ENCODE results near the gene HUS1. TPM values are rescaled to one million over a fixed set of nuclear protein-coding genes. Genes with fewer than 3 reads are reported as not detected.

HUS1 gene
- total RNA-seq, 4 donors from 2014 or later = 11.5 to 15.6 (median 13.7) TPM

- no peaks in the 10 kb centered on the region for H3K9me3 ChIP-seq
- no peaks in the 10 kb centered on the region for H3K36me3 ChIP-seq
- intact Hi-C loops (cut with DNase I) = no loop called here
- 74% methylated on average over 7 of the region's 7 CpGs for WGBS
- no peak for TF ChIP-seq POLR2A (IDR thresholded peaks at IDR 0.05; ENCODE audit: low read depth)
- no peak for TF ChIP-seq POLR2AphosphoS5 (IDR thresholded peaks at IDR 0.05)
- TF ChIP-seq, protein P1, sequence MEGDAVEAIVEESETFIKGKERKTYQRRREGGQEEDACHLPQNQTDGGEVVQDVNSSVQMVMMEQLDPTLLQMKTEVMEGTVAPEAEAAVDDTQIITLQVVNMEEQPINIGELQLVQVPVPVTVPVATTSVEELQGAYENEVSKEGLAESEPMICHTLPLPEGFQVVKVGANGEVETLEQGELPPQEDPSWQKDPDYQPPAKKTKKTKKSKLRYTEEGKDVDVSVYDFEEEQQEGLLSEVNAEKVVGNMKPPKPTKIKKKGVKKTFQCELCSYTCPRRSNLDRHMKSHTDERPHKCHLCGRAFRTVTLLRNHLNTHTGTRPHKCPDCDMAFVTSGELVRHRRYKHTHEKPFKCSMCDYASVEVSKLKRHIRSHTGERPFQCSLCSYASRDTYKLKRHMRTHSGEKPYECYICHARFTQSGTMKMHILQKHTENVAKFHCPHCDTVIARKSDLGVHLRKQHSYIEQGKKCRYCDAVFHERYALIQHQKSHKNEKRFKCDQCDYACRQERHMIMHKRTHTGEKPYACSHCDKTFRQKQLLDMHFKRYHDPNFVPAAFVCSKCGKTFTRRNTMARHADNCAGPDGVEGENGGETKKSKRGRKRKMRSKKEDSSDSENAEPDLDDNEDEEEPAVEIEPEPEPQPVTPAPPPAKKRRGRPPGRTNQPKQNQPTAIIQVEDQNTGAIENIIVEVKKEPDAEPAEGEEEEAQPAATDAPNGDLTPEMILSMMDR (IDR thresholded peaks at IDR 0.05) = no peak
- no peak for TF ChIP-seq EP300 (IDR thresholded peaks at IDR 0.05)
- peaks cover 0 to 23% (median 5%) of the 10 kb centered on the region in 4 donors for H3K4me1 ChIP-seq
- H3K27ac ChIP-seq (replicated peaks in 1 of 4) = peak within 1 kb of the TSS in 3 of 4 donors; percentile 40 to 71 (median 50)
- DNase-seq (ENCODE audit: extremely low spot score) = no peak
- no peak within 1 kb of the TSS for H3K4me3 ChIP-seq
- no peaks in the 10 kb centered on the region for H3K27me3 ChIP-seq
These were observed 31.1 kb downstream of the HUS1 start, which contains the start of gene PKD1L1 for GRCh38 chr7:47948141-47948790. TSS of gene PKD1L1 (minus strand) at chr7:47948466. CDS start at chr7:47948440, 26 bp downstream.

DNA sequence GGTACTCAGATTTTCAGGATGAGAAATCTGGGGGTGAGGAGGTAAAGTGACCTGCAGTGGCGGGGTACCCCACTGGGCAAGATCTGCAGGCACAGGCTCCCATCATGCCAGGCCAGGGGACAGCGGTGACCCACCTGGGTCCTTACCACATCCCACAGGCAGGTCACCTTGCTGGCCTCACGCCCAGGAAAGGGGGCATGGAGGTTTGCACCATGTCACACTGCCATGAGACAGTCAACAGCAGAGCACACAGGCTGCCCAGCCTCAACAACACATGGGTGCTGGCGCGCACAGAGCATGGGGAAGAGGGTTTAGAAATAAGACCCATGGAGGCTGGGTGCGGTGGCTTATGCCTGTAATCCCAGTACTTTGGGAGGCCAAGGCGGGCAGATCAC, 32.1 kb downstream of the HUS1 start:
- TF ChIP-seq POLR2A (IDR thresholded peaks at IDR 0.05; ENCODE audit: low read depth) = no peak
- TF ChIP-seq POLR2AphosphoS5 (IDR thresholded peaks at IDR 0.05) = no peak
- TF ChIP-seq EP300 (IDR thresholded peaks at IDR 0.05) = no peak
- TF ChIP-seq, protein P1 (IDR thresholded peaks at IDR 0.05) = no peak
- H3K36me3 ChIP-seq = no peaks in the 10 kb centered on the region
- no peak overlapping the region for H3K4me3 ChIP-seq
- intact Hi-C loops (cut with DNase I) = no loop called here
- no peaks in the 10 kb centered on the region for H3K27me3 ChIP-seq
- peaks cover 0 to 23% (median 5%) of the 10 kb centered on the region in 4 donors for H3K4me1 ChIP-seq
- no peaks in the 10 kb centered on the region for H3K9me3 ChIP-seq
- WGBS = 95% methylated on average over 7 of the region's 7 CpGs
- H3K27ac ChIP-seq (replicated peaks in 1 of 4) = peak overlapping the region in 3 of 4 donors; percentile 37 to 71 (median 40)
- no peak for DNase-seq (ENCODE audit: extremely low spot score)

DNA sequence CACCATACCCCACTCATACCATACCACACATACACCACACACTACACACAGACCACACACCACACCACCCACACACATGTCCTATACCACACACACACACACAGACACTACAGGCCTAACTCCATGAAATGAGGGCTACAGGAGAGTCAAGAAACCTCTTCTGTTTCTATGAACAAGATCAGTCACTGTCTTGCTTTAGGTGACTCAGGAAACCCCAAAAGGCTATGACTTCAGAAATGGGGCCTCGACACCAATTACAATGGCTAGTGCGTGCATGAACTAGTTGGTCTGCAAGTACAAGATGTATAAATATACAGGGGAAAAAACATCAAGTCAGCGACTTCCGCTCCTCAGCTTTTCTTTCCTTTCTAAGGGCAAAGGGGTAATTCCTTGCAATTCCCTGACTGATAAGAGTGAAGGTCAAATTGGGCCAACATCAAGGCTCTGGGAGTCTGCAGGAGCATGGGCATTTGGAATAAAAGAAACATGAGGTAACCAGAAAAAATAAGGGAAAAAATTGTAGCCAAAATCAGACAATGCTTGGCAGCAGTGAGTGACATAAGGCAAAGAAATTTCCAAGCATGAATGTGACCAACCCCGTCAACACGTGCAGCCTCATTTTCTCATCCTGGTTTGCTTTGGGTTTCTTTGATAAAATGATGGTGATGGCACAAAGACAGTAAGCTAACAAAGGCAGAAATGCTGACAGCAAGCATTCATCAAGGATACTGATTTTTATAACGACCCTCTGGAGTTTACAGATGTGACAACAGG, 32.6 kb downstream of the HUS1 start:
- DNase-seq (ENCODE audit: extremely low spot score) = no peak
- Histone ChIP-seq H3K9me3 (no peaks in the 10 kb centered on the region), H3K4me3 (no peak overlapping the region), H3K27me3 (no peaks in the 10 kb centered on the region), H3K4me1 (peaks cover 0 to 27% (median 7%) of the 10 kb centered on the region in 4 donors), H3K36me3 (no peaks in the 10 kb centered on the region), H3K27ac (replicated peaks in 1 of 4) (peak overlapping the region in 3 of 4 donors; percentile 37 to 71 (median 40))
- WGBS = 90% methylated on average over 7 of the region's 7 CpGs
- TF ChIP-seq, protein P1 (IDR thresholded peaks at IDR 0.05) = no peak
- TF ChIP-seq POLR2AphosphoS5 (IDR thresholded peaks at IDR 0.05) = no peak
- no peak for TF ChIP-seq EP300 (IDR thresholded peaks at IDR 0.05)
- TF ChIP-seq POLR2A (IDR thresholded peaks at IDR 0.05; ENCODE audit: low read depth) = no peak
- intact Hi-C loops (cut with DNase I) = loop anchor here (1.0 kb wide), 1 partner anchor 163 kb away; no protein-coding TSS in a partner anchor

DNA sequence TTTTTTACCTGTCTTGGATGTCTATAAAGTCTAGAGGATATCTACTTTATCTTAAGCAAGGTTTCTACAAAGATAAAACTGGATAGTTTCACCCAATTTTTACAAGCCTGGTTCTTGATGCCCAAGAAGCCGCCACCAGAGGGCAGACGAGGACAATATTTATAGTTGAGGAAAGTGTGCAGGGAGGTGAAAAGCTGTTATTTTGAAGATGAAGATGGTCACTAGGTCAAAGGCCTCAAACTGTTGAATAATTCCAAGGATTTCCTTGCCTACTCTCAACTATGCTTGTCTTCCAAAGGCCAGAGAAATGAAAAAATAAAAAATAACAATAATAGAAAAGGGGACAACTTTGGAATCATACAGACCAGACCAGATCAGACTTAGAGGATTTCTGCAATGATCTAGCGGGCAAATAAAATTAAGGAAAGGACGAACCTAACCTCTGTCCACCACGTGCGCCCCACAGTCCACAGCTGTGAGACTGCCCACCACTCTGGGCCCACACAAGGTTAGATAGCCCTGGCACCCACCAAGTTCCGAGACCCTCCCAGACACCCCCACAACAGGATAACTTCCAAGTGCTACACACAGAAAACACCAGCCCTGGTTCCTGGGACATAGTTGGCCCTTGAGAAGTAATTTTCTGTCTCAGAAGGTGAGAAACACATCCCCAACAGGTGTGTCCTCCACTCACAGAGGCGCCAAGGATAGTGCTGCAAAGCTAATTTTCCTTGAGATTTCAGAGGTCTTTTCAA, 34.0 kb downstream of the HUS1 start:
- 31% methylated on average over 7 of the region's 8 CpGs for WGBS
- Histone ChIP-seq H3K4me1 (peaks cover 8 to 40% (median 18%) of the 10 kb centered on the region in 4 donors), H3K4me3 (no peak overlapping the region), H3K36me3 (no peaks in the 10 kb centered on the region), H3K27ac (replicated peaks in 1 of 4) (peak overlapping the region in 3 of 4 donors; percentile 1 to 42 (median 9)), H3K9me3 (no peaks in the 10 kb centered on the region), H3K27me3 (no peaks in the 10 kb centered on the region)
- intact Hi-C loops (cut with DNase I) = loop anchor here (1.0 kb wide), 1 partner anchor 164 kb away; no protein-coding TSS in a partner anchor
- TF ChIP-seq EP300 (IDR thresholded peaks at IDR 0.05) (no peak), POLR2AphosphoS5 (IDR thresholded peaks at IDR 0.05) (no peak), POLR2A (IDR thresholded peaks at IDR 0.05; ENCODE audit: low read depth) (no peak)
- TF ChIP-seq, protein P1 (IDR thresholded peaks at IDR 0.05) = peak; percentile 75 to 76 (median 76)
- no peak for DNase-seq (ENCODE audit: extremely low spot score)

Measured in esophagus muscularis mucosa (tissue), 4 donors.